Fibroblast of skin of scalp (primary cell): ENCODE results near the gene ZNF525.
"Not testable (repeated sequence)": the region's sequence is repeated elsewhere in the genome, so short reads cannot be mapped to it uniquely, and the experiment has no call there.

Source experiments
- DNase-seq: peaks from one replicate; pipeline ENCODE4 v3.0.0-alpha.2; 2013

The ZNF525 gene

DNA sequence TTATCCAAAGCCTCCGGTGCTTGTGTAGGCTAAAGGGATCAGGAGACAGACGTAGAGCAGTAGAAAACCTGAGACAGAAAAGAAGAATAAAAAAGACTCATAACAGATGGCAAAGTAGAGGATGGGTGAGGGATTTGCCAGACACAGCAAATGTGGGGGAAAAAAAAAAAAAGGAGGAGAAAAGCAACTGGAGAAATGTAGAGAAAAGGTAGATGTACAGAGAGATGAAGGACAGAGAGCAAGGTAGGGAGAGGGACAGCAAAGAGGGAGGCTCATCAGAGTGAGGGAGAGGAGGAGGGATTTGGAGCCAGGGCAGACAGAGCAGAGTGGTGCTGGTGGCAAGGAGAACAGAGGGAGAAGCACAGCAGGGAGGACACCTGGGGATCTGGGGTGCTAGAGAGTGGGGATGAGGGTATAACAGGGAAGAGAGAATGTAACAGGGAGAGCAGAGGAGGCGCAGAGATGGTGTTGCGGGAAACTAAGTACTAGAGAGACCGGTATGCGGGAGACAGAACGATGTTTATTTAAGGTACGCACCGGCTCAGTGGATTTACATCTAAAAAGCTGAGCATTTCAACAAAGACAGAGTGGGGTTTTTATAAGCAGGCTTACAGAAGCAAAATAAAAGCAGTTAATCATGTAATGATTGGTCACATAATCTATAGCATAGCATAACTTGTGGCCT, 30.5 kb downstream of the ZNF525 start:
- DNase-seq, result not testable (repeated sequence)

- DNase-seq, result no peak
These were observed 31.0 kb downstream of the ZNF525 start for GRCh38 chr19:53396525-53396868.

DNA sequence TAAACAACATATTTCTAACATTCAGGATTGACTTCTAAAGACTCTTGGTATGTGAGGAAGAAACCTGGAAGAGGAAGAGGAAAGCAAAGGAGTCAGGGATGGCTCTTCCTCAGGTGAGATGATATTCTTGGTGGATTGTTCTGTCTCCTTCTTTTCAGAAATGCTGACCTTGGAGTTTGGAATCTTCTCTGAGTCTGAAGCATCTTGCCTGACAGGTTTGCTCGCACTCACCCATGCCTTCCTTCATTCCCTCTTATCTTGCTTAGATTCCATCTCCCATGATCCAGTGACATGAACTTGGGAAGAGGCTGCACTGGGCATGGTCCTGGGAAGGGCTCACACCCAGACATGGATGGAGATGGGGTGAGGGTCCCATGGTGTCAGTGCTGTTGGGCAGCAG, 32.4 kb downstream of the ZNF525 start:
- not testable (repeated sequence) for DNase-seq

DNA sequence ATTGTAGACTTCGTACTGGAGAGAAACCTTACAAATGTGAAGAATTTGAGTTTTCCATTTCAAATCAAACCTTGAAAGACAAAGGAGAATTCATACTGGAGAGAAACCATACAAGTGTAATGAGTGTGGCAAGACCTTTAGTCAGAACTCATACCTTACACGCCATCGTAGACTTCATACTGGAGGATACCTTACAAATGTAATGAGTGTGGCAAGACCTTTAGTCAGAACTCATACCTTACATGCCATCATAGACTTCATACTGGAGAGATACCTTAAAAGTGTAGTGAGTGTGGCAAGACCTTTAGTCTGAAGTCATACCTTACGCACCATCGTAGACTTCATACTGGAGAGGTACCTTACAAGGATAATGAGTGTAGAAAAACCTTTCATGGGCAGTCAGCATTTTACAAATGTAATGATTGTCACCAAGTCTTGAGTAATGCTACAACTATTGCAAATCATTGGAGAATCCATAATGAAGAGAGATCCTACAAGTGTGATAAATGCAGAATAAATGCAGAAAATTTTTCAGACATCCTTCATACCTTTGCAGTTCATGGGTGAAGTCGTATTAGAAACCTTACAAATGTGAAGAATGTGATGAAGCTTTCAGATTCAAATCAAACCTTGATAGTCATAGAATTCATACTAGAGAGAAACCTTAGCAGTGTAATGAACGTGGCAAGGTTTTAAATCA, 44.1 kb downstream of the ZNF525 start:
- DNase-seq, result no peak

DNA sequence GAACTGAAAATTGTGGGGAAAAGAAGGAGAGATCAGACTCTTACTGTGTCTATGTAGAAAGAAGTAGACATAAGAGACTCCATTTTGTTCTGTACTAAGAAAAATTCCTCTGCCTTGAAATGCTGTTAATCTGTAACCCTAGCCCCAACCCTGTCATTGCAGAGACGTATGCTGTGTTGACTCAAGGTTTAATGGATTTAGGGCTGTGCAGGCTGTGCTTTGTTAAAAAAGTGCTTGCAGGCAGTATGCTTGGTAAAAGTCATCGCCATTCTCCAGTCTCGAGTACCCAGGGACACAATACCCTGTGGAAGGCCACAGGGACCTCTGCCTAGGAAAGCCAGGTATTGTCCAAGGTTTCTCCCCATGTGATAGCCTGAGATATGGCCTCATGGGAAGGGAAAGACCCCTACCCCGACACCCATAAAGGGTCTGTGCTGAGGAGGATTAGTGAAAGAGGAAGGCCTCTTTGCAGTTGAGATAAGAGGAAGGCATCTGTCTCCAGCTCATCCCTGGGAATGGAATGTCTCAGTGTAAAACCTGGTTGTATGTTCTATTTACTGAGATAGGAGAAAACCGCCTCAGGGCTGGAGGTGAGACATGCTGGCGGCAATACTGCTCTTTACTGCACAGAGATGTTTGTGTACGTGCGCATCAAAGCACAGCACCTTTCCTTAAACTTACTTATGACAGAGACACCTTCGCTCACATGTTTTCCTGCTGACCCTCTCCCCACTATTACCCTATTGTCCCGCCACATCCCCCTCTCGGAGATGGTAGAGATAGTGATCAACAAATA, 55.2 kb downstream of the ZNF525 start:
- DNase-seq, result not testable (repeated sequence)

DNA sequence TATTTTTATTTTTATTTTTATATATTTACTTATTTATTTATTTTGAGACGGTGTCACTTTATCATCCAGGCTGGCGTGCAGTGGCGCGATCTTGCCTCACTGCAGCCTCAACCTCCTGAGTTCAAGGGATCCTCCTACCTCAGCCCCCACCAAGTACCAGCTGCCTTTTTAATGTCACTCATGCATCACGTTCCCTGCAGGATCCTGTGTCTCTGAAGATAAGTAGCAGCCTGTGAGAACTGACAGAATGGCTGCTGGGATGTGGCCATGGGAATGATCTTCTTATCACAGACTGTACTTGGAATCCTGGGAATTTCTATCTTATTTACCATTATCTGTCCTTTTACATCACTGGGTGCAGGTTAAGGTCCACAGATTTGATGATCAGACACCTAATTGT, 57.0 kb downstream of the ZNF525 start:
- no peak for DNase-seq

GRCh38 chr19:53423074-53423473, 57.6 kb downstream of the ZNF525 start:
- DNase-seq, result not testable (repeated sequence)

GRCh38 chr19:53423680-53424079, 58.2 kb downstream of the ZNF525 start:
- DNase-seq, result peak; percentile 3

DNA sequence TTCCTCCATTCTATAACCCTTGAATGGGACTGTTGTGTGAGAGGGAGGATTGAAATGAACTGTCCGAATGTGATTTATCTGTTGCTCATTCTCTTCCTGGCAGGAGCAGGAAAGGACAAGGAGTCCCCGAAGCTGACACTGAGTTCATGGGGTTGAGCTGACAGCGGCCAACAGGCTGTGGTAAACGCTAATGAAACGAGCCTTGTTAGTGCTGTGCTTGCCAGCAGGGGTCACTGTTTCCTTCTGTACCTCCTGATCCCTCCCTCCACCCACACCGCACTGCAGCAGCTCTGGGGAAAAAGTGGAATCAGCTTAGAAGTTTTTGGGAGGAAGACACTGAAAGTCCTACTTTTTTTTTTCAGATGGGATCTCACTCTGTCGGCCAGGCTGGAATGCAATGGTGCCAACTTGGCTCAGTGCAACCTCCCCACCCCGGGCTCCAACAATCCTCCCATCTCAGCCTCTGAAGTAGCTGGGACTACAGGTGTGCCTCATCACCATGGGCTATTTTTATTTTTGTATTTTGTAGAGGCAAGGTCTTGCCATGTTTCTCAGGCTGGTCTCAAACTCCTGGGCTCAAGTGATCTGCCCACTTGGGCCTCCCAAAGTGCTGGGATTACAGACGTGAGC, 59.6 kb downstream of the ZNF525 start:
- DNase-seq, result peak; percentile 37

DNA sequence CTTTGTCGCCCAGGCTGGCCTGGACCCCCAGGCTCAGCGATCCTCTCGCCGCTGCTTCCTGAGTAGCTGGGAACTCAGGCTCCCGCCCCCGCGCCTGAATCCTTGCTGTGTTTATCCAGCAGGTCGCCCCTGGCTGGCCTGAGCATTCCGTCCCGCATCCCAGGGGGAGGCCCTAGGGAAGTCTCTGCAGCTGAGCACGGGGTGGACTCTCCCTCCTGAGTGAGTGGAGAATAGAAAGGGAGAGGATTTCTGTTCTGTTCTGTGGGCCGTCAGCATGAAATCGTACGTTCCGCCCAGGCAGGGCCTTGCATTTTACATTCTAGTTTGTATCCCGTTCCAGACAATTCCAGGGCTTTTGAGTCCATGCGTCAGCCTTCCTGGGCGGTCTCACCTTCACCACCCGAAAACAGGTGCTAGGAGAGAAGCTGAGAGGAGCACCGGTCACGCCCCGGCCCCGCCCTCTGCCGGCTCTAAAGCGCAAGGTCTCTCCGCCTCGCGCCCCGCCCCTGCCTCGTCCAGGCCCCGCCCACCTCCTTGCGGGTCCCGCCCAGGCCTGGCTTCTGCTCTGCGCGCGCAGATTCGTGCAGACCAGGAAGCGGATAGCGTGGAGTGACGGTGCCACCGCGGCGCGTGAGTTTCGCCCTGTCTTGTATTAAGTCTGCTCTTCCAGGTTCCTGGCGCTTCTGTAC, 66.0 kb downstream of the ZNF525 start, which contains the start of gene ZNF761:
ZNF761 (plus strand) TSS at position 586 of the 689 bp plus-strand sequence. CDS start 15,285 bp downstream, outside the sequence.
- DNase-seq, result peak; percentile 88

DNA sequence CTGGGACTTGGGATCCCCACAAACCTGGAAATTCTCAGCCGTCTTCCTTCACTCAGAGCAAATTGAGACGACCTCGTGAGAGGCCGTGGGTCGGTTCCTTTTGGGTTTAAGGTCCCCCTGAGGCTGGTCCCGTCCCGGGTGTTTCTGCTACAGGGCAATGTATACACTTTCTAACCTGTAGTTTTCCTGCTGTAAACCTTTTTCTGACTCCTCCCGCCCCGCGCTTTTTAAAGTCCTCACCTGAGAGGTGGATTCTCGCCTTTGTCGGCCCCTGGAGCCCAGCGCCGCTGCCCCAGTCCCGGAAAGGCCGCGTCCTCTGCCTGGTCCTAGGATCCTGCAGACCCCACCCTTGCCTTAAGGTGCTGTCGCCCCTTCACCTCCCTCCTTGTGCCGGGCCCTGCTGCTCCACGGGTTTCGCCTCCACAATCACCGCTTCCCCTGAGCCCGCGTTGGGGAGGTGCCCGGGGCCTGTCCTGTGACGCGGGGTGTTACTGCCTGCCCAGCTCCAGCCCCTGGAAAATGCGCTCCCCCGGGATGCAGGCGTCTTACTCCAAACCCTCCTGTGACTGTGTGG, 66.7 kb downstream of the ZNF525 start:
- peak; percentile 6 for DNase-seq
